ENCODE results near the gene ARHGEF4. TPM values are rescaled to one million over a fixed set of nuclear protein-coding genes. Genes with fewer than 3 reads are reported as not detected.
A peak's percentile ranks its signal among the peaks of the same experiment; 100 is the strongest.

Gene ARHGEF4
- total and polyA plus RNA-seq, 4 donors, result 61.6 to 210 (median 137) TPM

DNA sequence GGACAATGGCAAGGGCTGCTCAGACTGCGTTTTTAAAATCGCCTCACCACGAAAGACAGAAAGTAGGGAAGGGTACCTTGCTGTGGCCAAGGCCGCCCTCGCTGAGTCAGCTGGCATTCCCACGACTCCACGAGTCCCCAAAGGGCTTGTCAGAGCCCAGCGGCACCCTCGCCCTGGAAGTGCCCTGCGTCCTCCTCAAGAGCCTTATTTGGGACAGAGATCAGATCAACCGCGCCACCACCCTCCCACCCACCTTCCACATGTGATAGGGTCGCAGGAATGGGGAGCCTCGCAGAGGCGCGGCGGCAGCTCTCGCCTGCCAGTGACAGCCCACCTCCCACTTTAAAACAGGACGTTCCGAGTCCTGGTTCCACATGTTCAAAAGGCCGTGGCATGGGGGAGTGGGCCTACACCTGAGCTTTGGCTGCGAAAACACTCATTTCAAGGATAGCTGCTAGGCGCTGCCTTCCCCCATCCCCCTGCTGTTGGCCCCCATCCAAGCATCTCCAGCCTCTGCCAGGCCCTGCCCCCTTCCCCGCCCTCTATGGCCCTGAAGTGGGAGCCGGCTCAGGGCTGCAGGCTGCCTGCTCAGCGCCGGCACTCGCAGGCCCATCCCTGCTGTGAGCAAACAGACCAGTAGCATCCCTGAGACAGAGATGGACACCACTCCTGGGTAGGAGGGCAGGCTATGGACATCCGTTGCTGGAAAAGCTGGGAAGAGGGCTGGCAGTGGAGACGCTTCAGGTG is 38.1 kb upstream of the ARHGEF4 start:
- H3K4me1 ChIP-seq (ENCODE audit: control insufficient read depth, insufficient read depth, low read length), result peaks cover 19% of the 10 kb centered on the region
- peak in 4 of 6 donors; percentile 43 to 87 (median 68) for DNase-seq (ENCODE audit: low read depth in 4 of 6, low spot score in 6 of 6)
- 16% methylated on average over 30 of the region's 30 CpGs for WGBS (ENCODE audit: insufficient coverage)

DNA sequence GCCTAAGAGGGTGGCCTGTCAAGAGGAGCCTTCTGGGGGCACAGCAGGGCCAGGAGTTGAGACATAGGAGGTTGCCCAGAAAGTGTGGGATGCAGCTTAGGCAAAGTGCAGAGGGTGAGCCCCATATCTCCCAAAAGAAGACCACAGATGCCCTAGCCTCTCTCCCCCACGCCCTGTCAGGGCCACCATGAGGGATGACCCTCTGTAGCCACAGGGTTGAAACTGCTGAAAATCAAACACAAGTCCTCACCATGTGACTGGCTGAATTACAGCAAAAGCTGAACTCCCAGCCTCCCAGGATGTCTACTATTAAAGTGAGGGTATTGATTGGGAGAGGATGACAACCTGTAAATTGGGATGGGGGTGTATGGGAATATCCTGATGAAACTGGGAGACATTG is 37.4 kb upstream of the ARHGEF4 start:
- H3K27ac ChIP-seq (ENCODE audit: low read depth, low read length), result no peak overlapping the region
- H3K4me3 ChIP-seq (ENCODE audit: low read depth, low read length), result no peak overlapping the region
- H3K4me1 ChIP-seq (ENCODE audit: control insufficient read depth, insufficient read depth, low read length), result peaks cover 19% of the 10 kb centered on the region
- no peak for DNase-seq (ENCODE audit: low read depth in 4 of 6, low spot score in 6 of 6)
- no peaks in the 10 kb centered on the region for H3K9me3 ChIP-seq (ENCODE audit: control insufficient read depth, insufficient read depth, low read length)
- H3K27me3 ChIP-seq (ENCODE audit: control insufficient read depth, insufficient read depth, low read length), result no peaks in the 10 kb centered on the region
- 88% methylated on average over 1 of the region's 1 CpG for WGBS (ENCODE audit: insufficient coverage)
- no peaks in the 10 kb centered on the region for H3K36me3 ChIP-seq (ENCODE audit: control insufficient read depth, insufficient read depth, low read length)

More for the DNA sequence above, 38.1 kb upstream of the ARHGEF4 start:
- Histone ChIP-seq H3K4me3 (ENCODE audit: low read depth, low read length) (peak overlapping the region; percentile 74), H3K27ac (ENCODE audit: low read depth, low read length) (peak overlapping the region; percentile 92), H3K9me3 (ENCODE audit: control insufficient read depth, insufficient read depth, low read length) (no peaks in the 10 kb centered on the region), H3K27me3 (ENCODE audit: control insufficient read depth, insufficient read depth, low read length) (no peaks in the 10 kb centered on the region), H3K36me3 (ENCODE audit: control insufficient read depth, insufficient read depth, low read length) (no peaks in the 10 kb centered on the region)

DNA sequence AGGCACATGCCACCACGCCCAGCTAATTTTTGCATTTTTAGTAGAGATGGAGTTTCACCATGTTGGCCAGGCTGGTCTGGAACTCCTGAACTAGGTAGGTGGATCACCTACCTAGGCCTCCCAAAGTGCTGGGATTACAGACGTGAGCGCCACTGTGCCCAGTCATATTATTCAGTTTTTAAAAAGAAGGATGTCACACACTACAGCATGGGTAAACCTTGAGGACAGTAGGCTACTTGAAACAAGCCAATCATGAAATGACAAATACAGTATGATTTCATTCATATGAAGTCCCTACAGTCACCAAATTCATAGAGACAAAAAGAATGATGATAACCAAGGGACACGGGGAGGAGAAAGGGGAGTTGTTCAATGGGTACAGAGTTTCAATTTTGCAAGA is 31.1 kb upstream of the ARHGEF4 start:
- Histone ChIP-seq H3K4me1 (ENCODE audit: control insufficient read depth, insufficient read depth, low read length) (peaks cover 7% of the 10 kb centered on the region), H3K4me3 (ENCODE audit: low read depth, low read length) (no peak overlapping the region), H3K27me3 (ENCODE audit: control insufficient read depth, insufficient read depth, low read length) (no peaks in the 10 kb centered on the region), H3K27ac (ENCODE audit: low read depth, low read length) (no peak overlapping the region), H3K9me3 (ENCODE audit: control insufficient read depth, insufficient read depth, low read length) (no peaks in the 10 kb centered on the region), H3K36me3 (ENCODE audit: control insufficient read depth, insufficient read depth, low read length) (no peaks in the 10 kb centered on the region)
- WGBS (ENCODE audit: insufficient coverage), result no CpG with 5 or more reads among the region's 4 CpGs
- DNase-seq (ENCODE audit: low read depth in 4 of 6, low spot score in 6 of 6), result no peak

DNA sequence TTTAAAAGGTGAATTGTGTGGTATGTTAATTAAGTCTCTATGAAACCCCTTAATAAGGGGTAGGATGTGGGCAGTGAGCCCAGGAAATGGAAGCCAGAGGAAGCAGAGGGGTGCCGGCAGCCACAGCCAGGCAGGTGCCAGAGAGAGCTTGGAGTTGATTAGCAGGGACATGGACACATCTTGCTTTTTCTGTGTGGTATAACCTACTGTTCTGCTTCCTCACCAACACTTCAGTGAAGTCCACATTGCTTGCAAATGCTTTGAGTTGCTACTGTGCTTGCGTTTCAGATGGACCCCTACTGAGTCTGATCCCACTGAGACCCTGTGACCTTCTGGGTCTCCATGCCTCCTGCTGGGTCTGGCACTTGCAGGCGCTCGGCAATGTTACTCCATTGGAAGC is 30.3 kb upstream of the ARHGEF4 start:
- peaks cover 7% of the 10 kb centered on the region for H3K4me1 ChIP-seq (ENCODE audit: control insufficient read depth, insufficient read depth, low read length)

DNA sequence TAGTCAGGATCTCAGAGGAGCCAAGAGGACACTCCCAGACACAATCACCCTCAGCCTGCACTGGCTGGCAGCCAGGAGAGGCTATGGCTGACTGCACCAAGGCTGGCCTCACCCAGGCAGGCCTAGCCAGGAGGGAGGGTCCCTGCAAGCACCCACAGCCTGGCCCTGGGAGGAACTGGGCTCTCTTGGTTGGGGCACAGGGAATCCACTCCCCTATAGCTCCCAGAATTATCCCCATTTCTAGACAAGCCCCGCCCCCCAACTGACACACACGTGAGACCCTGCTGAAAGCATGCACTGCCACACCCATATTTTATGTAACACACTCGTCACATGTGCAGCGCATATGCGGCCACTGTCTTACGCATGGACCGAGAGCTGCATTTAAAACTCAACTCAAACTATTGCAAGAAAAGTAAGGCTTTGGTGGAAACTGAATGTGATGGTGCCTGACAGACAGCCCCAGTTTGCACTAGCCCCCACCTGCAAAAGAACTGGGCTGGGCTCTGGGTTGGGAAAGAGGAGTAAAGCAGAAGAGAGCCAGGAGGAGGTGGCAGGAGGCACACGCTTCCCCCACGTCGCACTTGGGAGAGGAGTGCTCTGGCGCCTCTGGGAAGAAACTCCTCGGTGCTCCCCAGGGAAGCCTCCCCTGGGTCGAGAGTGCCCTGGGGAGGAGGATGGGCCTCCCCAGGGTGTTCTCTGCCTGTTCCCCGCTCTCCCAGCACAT is 28.9 kb upstream of the ARHGEF4 start:
- Histone ChIP-seq H3K4me3 (ENCODE audit: low read depth, low read length) (no peak overlapping the region), H3K36me3 (ENCODE audit: control insufficient read depth, insufficient read depth, low read length) (no peaks in the 10 kb centered on the region), H3K4me1 (ENCODE audit: control insufficient read depth, insufficient read depth, low read length) (peaks cover 7% of the 10 kb centered on the region), H3K27me3 (ENCODE audit: control insufficient read depth, insufficient read depth, low read length) (no peaks in the 10 kb centered on the region), H3K9me3 (ENCODE audit: control insufficient read depth, insufficient read depth, low read length) (no peaks in the 10 kb centered on the region), H3K27ac (ENCODE audit: low read depth, low read length) (no peak overlapping the region)
- WGBS (ENCODE audit: insufficient coverage), result 69% methylated on average over 6 of the region's 14 CpGs
- DNase-seq (ENCODE audit: low read depth in 4 of 6, low spot score in 6 of 6), result no peak

More for the DNA sequence above, 30.3 kb upstream of the ARHGEF4 start:
- no peaks in the 10 kb centered on the region for H3K27me3 ChIP-seq (ENCODE audit: control insufficient read depth, insufficient read depth, low read length)
- 51% methylated on average over 2 of the region's 4 CpGs for WGBS (ENCODE audit: insufficient coverage)
- no peak for DNase-seq (ENCODE audit: low read depth in 4 of 6, low spot score in 6 of 6)
- H3K36me3 ChIP-seq (ENCODE audit: control insufficient read depth, insufficient read depth, low read length), result no peaks in the 10 kb centered on the region
- no peak overlapping the region for H3K4me3 ChIP-seq (ENCODE audit: low read depth, low read length)
- no peaks in the 10 kb centered on the region for H3K9me3 ChIP-seq (ENCODE audit: control insufficient read depth, insufficient read depth, low read length)
- no peak overlapping the region for H3K27ac ChIP-seq (ENCODE audit: low read depth, low read length)

DNA sequence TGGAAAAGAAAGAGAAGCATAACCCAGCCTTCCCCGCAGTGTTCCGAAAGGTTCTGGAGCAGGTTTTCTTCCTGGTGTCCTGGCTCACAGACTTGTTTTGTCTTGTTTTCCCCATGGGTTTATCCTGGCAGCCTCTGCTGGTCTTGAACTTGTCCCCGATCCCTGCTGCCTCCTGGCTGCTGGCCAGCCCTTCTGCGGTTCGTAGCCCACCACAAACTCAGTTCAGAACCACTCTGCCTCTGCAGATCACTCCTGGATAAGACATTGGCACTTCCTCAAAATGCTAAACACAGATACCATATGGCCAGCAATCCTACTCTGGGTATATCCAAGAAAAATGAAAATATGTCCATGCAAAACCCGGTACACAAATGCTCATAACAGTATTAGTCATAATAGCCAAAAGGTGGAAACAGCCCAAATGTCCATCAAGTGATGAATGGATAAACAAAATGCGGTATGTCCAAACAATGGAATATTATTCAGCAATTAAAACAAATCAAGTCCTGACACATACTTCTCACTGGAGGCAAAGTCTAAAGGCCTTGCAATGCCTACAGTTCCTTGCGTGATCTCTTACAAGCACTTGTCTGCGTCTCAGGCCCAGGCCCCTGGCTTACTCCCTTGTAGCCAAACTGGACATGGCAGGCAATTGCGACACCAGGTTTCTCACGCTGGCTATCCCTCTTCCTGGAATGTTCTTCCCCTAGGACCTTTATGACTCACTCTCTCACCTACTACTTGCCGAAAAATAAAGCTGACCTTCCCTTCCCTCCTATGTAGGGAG is 28.0 kb upstream of the ARHGEF4 start:
- Histone ChIP-seq H3K4me1 (ENCODE audit: control insufficient read depth, insufficient read depth, low read length) (peaks cover 7% of the 10 kb centered on the region), H3K36me3 (ENCODE audit: control insufficient read depth, insufficient read depth, low read length) (no peaks in the 10 kb centered on the region), H3K27ac (ENCODE audit: low read depth, low read length) (no peak overlapping the region), H3K9me3 (ENCODE audit: control insufficient read depth, insufficient read depth, low read length) (no peaks in the 10 kb centered on the region), H3K4me3 (ENCODE audit: low read depth, low read length) (no peak overlapping the region), H3K27me3 (ENCODE audit: control insufficient read depth, insufficient read depth, low read length) (no peaks in the 10 kb centered on the region)
- no peak for DNase-seq (ENCODE audit: low read depth in 4 of 6, low spot score in 6 of 6)
- 82% methylated on average over 10 of the region's 12 CpGs for WGBS (ENCODE audit: insufficient coverage)

DNA sequence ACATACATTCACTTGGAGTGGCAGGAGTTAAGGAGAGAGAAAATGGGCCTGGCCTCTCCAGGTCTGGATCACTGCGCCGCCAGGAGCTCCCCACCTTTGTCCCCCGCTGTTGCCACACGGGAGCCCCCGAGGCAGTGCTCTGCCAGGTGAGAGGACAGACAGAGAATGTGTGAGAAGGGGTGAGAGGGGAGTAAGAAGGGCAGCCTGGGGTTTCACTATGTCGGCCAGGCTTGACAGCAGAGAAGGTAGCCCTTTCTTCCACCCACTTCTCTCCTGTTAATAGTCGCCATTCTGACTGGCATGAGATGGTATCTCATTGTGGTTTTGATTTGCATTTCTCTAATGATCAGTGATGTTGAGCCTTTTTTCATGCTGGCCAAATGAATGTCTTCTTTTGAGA is 26.2 kb upstream of the ARHGEF4 start:
- no peaks in the 10 kb centered on the region for H3K36me3 ChIP-seq (ENCODE audit: control insufficient read depth, insufficient read depth, low read length)
- H3K9me3 ChIP-seq (ENCODE audit: control insufficient read depth, insufficient read depth, low read length), result no peaks in the 10 kb centered on the region
- no peak overlapping the region for H3K27ac ChIP-seq (ENCODE audit: low read depth, low read length)
- WGBS (ENCODE audit: insufficient coverage), result 60% methylated on average over 3 of the region's 7 CpGs
- no peak overlapping the region for H3K4me3 ChIP-seq (ENCODE audit: low read depth, low read length)
- no peak for DNase-seq (ENCODE audit: low read depth in 4 of 6, low spot score in 6 of 6)
- no peaks in the 10 kb centered on the region for H3K27me3 ChIP-seq (ENCODE audit: control insufficient read depth, insufficient read depth, low read length)
- peaks cover 7% of the 10 kb centered on the region for H3K4me1 ChIP-seq (ENCODE audit: control insufficient read depth, insufficient read depth, low read length)

DNA sequence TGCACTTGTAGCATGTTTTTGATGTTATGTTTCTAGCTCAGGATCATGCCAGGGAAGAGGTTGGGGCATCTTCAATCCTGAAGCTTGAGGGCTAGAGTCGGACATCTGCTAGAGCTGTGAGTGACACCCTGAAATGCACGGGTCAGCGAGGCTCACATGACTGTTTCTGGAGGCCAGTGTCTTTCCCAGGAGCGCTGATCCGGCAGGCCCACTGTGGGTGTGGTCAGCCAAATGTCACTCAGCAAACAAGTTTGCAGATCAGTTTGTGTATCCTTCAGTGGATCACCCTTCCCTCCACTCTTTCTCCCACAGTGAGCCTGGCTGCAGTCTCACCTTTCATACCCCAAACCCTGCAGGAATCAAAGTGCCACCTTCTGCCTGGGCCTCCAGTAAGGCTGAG is 23.0 kb upstream of the ARHGEF4 start:
- WGBS (ENCODE audit: insufficient coverage), result 74% methylated on average over 5 of the region's 5 CpGs
- no peak overlapping the region for H3K27ac ChIP-seq (ENCODE audit: low read depth, low read length)
- H3K36me3 ChIP-seq (ENCODE audit: control insufficient read depth, insufficient read depth, low read length), result no peaks in the 10 kb centered on the region
- peaks cover under 1% of the 10 kb centered on the region for H3K4me1 ChIP-seq (ENCODE audit: control insufficient read depth, insufficient read depth, low read length)
- H3K27me3 ChIP-seq (ENCODE audit: control insufficient read depth, insufficient read depth, low read length), result no peaks in the 10 kb centered on the region
- no peaks in the 10 kb centered on the region for H3K9me3 ChIP-seq (ENCODE audit: control insufficient read depth, insufficient read depth, low read length)
- no peak overlapping the region for H3K4me3 ChIP-seq (ENCODE audit: low read depth, low read length)
- DNase-seq (ENCODE audit: low read depth in 4 of 6, low spot score in 6 of 6), result no peak

DNA sequence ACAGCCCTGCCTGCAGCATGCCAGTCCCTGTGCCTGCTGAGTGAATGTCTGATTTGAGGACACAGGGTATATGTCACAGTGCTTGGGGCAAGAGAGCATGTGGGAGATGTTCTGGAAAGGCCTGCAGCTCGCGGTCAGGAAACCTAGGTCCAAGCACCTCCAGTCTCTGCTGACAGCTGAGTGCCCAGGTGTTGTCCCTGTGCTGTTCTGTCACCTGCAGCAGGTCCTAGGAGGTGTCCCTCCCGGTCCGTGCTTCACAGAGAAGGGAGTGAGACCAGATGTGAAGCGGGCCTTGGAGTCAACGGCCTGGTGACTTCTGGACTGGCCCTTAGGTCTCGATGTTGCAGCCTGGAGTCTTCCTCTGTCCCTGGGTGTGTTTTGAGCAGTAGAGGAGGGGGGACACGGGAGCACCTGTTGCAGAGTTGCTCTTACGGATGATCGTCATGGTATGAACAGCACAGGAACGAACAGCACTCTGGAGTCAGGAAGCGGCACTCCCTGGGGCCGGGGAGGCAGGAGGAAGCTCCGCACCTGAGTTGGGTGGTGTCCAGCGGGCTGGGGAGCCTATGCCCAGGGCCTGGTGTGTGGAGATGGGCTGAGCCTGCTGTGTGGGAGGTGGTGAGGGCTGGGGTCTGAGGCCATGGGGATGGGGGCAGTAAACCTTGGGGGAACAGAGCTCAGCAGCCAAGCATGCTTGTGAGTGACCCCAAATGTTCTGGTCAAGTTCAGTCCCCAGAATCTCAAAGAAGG is 21.6 kb upstream of the ARHGEF4 start:
- WGBS (ENCODE audit: insufficient coverage), result 89% methylated on average over 15 of the region's 15 CpGs
- no peak overlapping the region for H3K4me3 ChIP-seq (ENCODE audit: low read depth, low read length)
- H3K9me3 ChIP-seq (ENCODE audit: control insufficient read depth, insufficient read depth, low read length), result no peaks in the 10 kb centered on the region
- no peak overlapping the region for H3K27ac ChIP-seq (ENCODE audit: low read depth, low read length)
- no peak for DNase-seq (ENCODE audit: low read depth in 4 of 6, low spot score in 6 of 6)
- H3K4me1 ChIP-seq (ENCODE audit: control insufficient read depth, insufficient read depth, low read length), result peaks cover 15% of the 10 kb centered on the region
- H3K27me3 ChIP-seq (ENCODE audit: control insufficient read depth, insufficient read depth, low read length), result no peaks in the 10 kb centered on the region
- peaks cover 2% of the 10 kb centered on the region for H3K36me3 ChIP-seq (ENCODE audit: control insufficient read depth, insufficient read depth, low read length)

All from spinal cord (tissue), 10 donors.